Activated T-helper 1 cell treated with anti-CD3 and anti-CD28 coated beads, Interleukin-12 subunit alpha, Interleukin-12 subunit beta, Interleukin-2, Interleukin-4 antibody, amounts not matched to agents 30 ng/mL and 10 ng/mL and 1 ng/mL, durations not matched to agents 14 hours and 24 hours and 36 hours (primary cell): ENCODE results near the gene BCAS2. TPM values are rescaled to one million over a fixed set of nuclear protein-coding genes. Genes with fewer than 3 reads are reported as not detected.
"Not testable (repeated sequence)": the region's sequence is repeated elsewhere in the genome, so short reads cannot be mapped to it uniquely, and the experiment has no call there.

Experiments used
- DNase-seq: peaks from one replicate; pipeline ENCODE4 v3.0.0; 2021; ENCODE audit warnings: low spot score
- H3K27ac Mint-ChIP-seq: one replicate; pipeline ENCODE4 v1.8.0; 2021; ENCODE audit warnings: mild to moderate bottlenecking, mixed read lengths
- H3K27me3 Mint-ChIP-seq: one replicate; pipeline ENCODE4 v1.8.0; 2022; ENCODE audit warnings: mild to moderate bottlenecking, moderate library complexity, mixed read lengths; ENCODE audit not compliant: insufficient read depth
- H3K36me3 Mint-ChIP-seq: one replicate; pipeline ENCODE4 v1.8.0; 2021; ENCODE audit warnings: low read depth, mixed read lengths
- H3K4me1 Mint-ChIP-seq: one replicate; pipeline ENCODE4 v1.8.0; 2021; ENCODE audit warnings: low read depth, mixed read lengths
- H3K4me3 Mint-ChIP-seq: one replicate; pipeline ENCODE4 v1.8.0; 2021; ENCODE audit warnings: mild to moderate bottlenecking, moderate library complexity, mixed read lengths
- H3K9me3 Mint-ChIP-seq: one replicate; pipeline ENCODE4 v1.8.0; 2021; ENCODE audit warnings: mixed read lengths
- intact Hi-C: fragments of 100-400 bp; cut with micrococcal nuclease; formaldehyde crosslinking; loops from one replicate; pipeline ENCODE4 v1.15.1; 2024
- total RNA-seq: library from RNA; stranded (reverse); gene quantifications from 2 replicates; pipeline ENCODE4 v1.2.3, GENCODE V29; 2022

The BCAS2 gene
- total RNA-seq, 1 donor from 2014 or later, result 63.0 TPM

GRCh38 chr1:114588196-114588689 is 6.8 kb upstream of the BCAS2 start:
- Mint-ChIP-seq H3K36me3 (peaks cover 2% of the 10 kb centered on the region), H3K27ac (no peak overlapping the region), H3K27me3 (peaks cover 18% of the 10 kb centered on the region), H3K4me1 (no peaks in the 10 kb centered on the region), H3K9me3 (no peaks in the 10 kb centered on the region), H3K4me3 (no peak overlapping the region)
- DNase-seq, result no peak
- intact Hi-C loops, result loop anchor here (10.0 kb wide), 2 partner anchors 653 to 1513 kb away; partner anchors contain the start of gene LRIG2

- H3K27me3 Mint-ChIP-seq, result peaks cover 18% of the 10 kb centered on the region
- H3K4me3 Mint-ChIP-seq, result no peak overlapping the region
- peaks cover 4% of the 10 kb centered on the region for H3K4me1 Mint-ChIP-seq
- peaks cover 2% of the 10 kb centered on the region for H3K36me3 Mint-ChIP-seq
- H3K9me3 Mint-ChIP-seq, result peaks cover 4% of the 10 kb centered on the region
- DNase-seq, result no peak
- intact Hi-C loops, result loop anchor here (10.0 kb wide), 2 partner anchors 653 to 1513 kb away; partner anchors contain the start of gene LRIG2
- H3K27ac Mint-ChIP-seq, result no peak overlapping the region
Observed at GRCh38 chr1:114587203-114587991, 6.0 kb upstream of the BCAS2 start.

GRCh38 chr1:114586513-114587047 is 5.2 kb upstream of the BCAS2 start:
- DNase-seq, result no peak
- H3K36me3 Mint-ChIP-seq, result peaks cover 2% of the 10 kb centered on the region
- H3K9me3 Mint-ChIP-seq, result peaks cover 9% of the 10 kb centered on the region
- H3K27ac Mint-ChIP-seq, result no peak overlapping the region
- intact Hi-C loops, result loop anchor here (10.0 kb wide), 2 partner anchors 652 to 1512 kb away; partner anchors contain the start of gene LRIG2
- no peak overlapping the region for H3K4me3 Mint-ChIP-seq
- peaks cover 12% of the 10 kb centered on the region for H3K4me1 Mint-ChIP-seq
- peaks cover 18% of the 10 kb centered on the region for H3K27me3 Mint-ChIP-seq

GRCh38 chr1:114585231-114585630 is 3.8 kb upstream of the BCAS2 start:
- peaks cover 18% of the 10 kb centered on the region for H3K27me3 Mint-ChIP-seq
- H3K36me3 Mint-ChIP-seq, result peaks cover 2% of the 10 kb centered on the region
- H3K4me1 Mint-ChIP-seq, result peaks cover 21% of the 10 kb centered on the region
- H3K9me3 Mint-ChIP-seq, result peaks cover 9% of the 10 kb centered on the region
- H3K4me3 Mint-ChIP-seq, result no peak overlapping the region
- no peak for DNase-seq
- intact Hi-C loops, result loop anchor here (10.0 kb wide), 2 partner anchors 650 to 1510 kb away; partner anchors contain the start of gene LRIG2
- H3K27ac Mint-ChIP-seq, result no peak overlapping the region

GRCh38 chr1:114574365-114574764 is 7.0 kb downstream of the BCAS2 start:
- intact Hi-C loops, result no loop called here
- H3K27ac Mint-ChIP-seq, result no peak overlapping the region
- peaks cover 13% of the 10 kb centered on the region for H3K4me1 Mint-ChIP-seq
- H3K9me3 Mint-ChIP-seq, result no peaks in the 10 kb centered on the region
- H3K27me3 Mint-ChIP-seq, result no peaks in the 10 kb centered on the region
- peaks cover 31% of the 10 kb centered on the region for H3K36me3 Mint-ChIP-seq
- H3K4me3 Mint-ChIP-seq, result no peak overlapping the region
- DNase-seq, result no peak

GRCh38 chr1:114564141-114564540 is 17.3 kb downstream of the BCAS2 start:
- Mint-ChIP-seq H3K27ac (no peak overlapping the region), H3K9me3 (no peaks in the 10 kb centered on the region), H3K4me1 (no peaks in the 10 kb centered on the region)

DNA sequence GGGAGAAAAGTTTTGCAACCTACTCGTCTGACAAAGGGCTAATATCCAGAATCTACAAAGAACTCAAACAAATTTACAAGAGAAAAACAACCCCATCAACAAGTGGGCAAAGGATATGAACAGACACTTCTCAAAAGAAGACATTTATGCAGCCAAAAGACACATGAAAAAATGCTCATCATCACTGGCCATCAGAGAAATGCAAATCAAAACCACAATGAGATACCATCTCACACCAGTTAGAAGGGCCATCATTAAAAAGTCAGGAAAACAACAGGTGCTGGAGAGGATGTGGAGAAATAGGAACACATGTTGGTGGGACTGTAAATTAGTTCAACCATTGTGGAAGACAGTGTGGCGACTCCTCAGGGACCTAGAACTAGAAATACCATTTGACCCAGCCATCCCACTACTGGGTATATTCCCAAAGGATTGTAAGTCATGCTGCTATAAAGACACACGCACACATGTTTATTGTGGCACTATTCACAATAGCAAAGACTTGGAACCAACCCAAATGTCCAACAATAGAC is 18.4 kb downstream of the BCAS2 start:
- H3K4me1 Mint-ChIP-seq, intact Hi-C loops, H3K4me3 Mint-ChIP-seq, H3K9me3 Mint-ChIP-seq, H3K27me3 Mint-ChIP-seq, H3K27ac Mint-ChIP-seq, DNase-seq: not testable (repeated sequence)
- peaks cover 29% of the 10 kb centered on the region for H3K36me3 Mint-ChIP-seq

More at GRCh38 chr1:114564141-114564540, 17.3 kb downstream of the BCAS2 start:
- H3K36me3 Mint-ChIP-seq, result peaks cover 33% of the 10 kb centered on the region
- DNase-seq, result no peak
- no peaks in the 10 kb centered on the region for H3K27me3 Mint-ChIP-seq
- intact Hi-C loops, result no loop called here
- H3K4me3 Mint-ChIP-seq, result no peak overlapping the region

GRCh38 chr1:114561333-114561732 is 20.1 kb downstream of the BCAS2 start:
- H3K36me3 Mint-ChIP-seq, result peaks cover 18% of the 10 kb centered on the region
- intact Hi-C loops, result no loop called here
- no peak overlapping the region for H3K4me3 Mint-ChIP-seq
- H3K27ac Mint-ChIP-seq, result no peak overlapping the region
- DNase-seq, result no peak
- H3K27me3 Mint-ChIP-seq, result no peaks in the 10 kb centered on the region
- no peaks in the 10 kb centered on the region for H3K4me1 Mint-ChIP-seq
- H3K9me3 Mint-ChIP-seq, result no peaks in the 10 kb centered on the region

GRCh38 chr1:114559356-114559755 is 22.1 kb downstream of the BCAS2 start:
- intact Hi-C loops, result no loop called here
- no peaks in the 10 kb centered on the region for H3K9me3 Mint-ChIP-seq

GRCh38 chr1:114558544-114558943 is 22.9 kb downstream of the BCAS2 start:
- Mint-ChIP-seq H3K27ac (no peak overlapping the region), H3K27me3 (no peaks in the 10 kb centered on the region), H3K4me1 (no peaks in the 10 kb centered on the region), H3K4me3 (no peak overlapping the region), H3K9me3 (no peaks in the 10 kb centered on the region), H3K36me3 (peaks cover 5% of the 10 kb centered on the region)
- intact Hi-C loops, result loop anchor here (1.0 kb wide), 2 partner anchors 212 to 580 kb away; no protein-coding TSS in a partner anchor
- DNase-seq, result no peak

More at GRCh38 chr1:114559356-114559755, 22.1 kb downstream of the BCAS2 start:
- Mint-ChIP-seq H3K27me3 (no peaks in the 10 kb centered on the region), H3K4me3 (no peak overlapping the region), H3K27ac (no peak overlapping the region), H3K4me1 (no peaks in the 10 kb centered on the region), H3K36me3 (peaks cover 6% of the 10 kb centered on the region)
- DNase-seq, result no peak

DNA sequence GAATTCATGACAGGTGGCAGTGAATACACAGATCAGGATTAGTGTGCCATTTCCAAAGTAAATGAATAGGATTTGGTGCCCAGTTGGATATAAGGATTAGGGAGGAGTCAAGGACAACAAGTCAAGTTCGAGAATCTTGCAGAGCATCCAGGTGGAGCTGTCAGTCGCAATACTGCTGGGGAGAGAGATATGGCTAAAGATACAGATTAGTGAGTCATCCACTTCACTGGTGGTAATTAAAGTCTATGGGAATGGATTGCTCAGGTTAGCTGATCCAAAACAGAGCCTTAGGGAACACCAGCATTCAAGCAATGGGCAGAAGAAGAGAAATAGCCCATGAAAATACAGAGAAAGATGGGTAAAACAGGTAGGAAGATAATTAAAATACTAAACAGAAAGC is 26.8 kb downstream of the BCAS2 start:
- H3K27ac Mint-ChIP-seq, result no peak overlapping the region
- peaks cover 3% of the 10 kb centered on the region for H3K27me3 Mint-ChIP-seq
- no peaks in the 10 kb centered on the region for H3K9me3 Mint-ChIP-seq
- H3K4me1 Mint-ChIP-seq, result no peaks in the 10 kb centered on the region
- H3K4me3 Mint-ChIP-seq, result no peak overlapping the region
- intact Hi-C loops, result no loop called here
- no peaks in the 10 kb centered on the region for H3K36me3 Mint-ChIP-seq
- DNase-seq, result no peak

GRCh38 chr1:114552106-114552639 is 29.2 kb downstream of the BCAS2 start:
- intact Hi-C loops, result no loop called here
- Mint-ChIP-seq H3K9me3 (no peaks in the 10 kb centered on the region), H3K4me1 (no peaks in the 10 kb centered on the region), H3K36me3 (no peaks in the 10 kb centered on the region), H3K27ac (no peak overlapping the region), H3K4me3 (no peak overlapping the region), H3K27me3 (peaks cover 3% of the 10 kb centered on the region)
- DNase-seq, result no peak

- peaks cover 3% of the 10 kb centered on the region for H3K27me3 Mint-ChIP-seq
Observed at GRCh38 chr1:114551400-114551799, 30.0 kb downstream of the BCAS2 start.

More at GRCh38 chr1:114551400-114551799, 30.0 kb downstream of the BCAS2 start:
- no peak overlapping the region for H3K4me3 Mint-ChIP-seq
- intact Hi-C loops, result no loop called here
- no peaks in the 10 kb centered on the region for H3K36me3 Mint-ChIP-seq
- H3K9me3 Mint-ChIP-seq, result no peaks in the 10 kb centered on the region
- no peak for DNase-seq
- H3K4me1 Mint-ChIP-seq, result no peaks in the 10 kb centered on the region
- no peak overlapping the region for H3K27ac Mint-ChIP-seq
